Breast epithelium (tissue), 3 donors: Measurements from ENCODE around the gene NECTIN2.

ENCODE experiments used
- POLR2A ChIP-seq: fragments of 450-650 bp; IDR thresholded peaks from one replicate; pipeline ENCODE4 v1.6.1; 2016; ENCODE audit warnings: antibody characterized with exemption, mild to moderate bottlenecking, moderate library complexity
- POLR2AphosphoS5 ChIP-seq, 3 donors: sonication (generic); formaldehyde crosslinking; IDR thresholded peaks; one replicate each; pipeline ENCODE4 v1.6.1; 2017; ENCODE audit warnings: antibody characterized with exemption in 3 of 3
- TF ChIP-seq, protein P1 (sequence below), 3 donors: fragments of 450-650 bp; IDR thresholded peaks; one replicate each; pipeline ENCODE4 v1.5.1; 2016 to 2017; ENCODE audit warnings: antibody characterized with exemption in 3 of 3, mild to moderate bottlenecking in 3 of 3, moderate library complexity in 3 of 3

- TF ChIP-seq POLR2A (no peak), POLR2AphosphoS5 (IDR thresholded peaks at IDR 0.05) (peak in 2 of 3 donors; percentile 64 to 93)
- TF ChIP-seq, protein P1, sequence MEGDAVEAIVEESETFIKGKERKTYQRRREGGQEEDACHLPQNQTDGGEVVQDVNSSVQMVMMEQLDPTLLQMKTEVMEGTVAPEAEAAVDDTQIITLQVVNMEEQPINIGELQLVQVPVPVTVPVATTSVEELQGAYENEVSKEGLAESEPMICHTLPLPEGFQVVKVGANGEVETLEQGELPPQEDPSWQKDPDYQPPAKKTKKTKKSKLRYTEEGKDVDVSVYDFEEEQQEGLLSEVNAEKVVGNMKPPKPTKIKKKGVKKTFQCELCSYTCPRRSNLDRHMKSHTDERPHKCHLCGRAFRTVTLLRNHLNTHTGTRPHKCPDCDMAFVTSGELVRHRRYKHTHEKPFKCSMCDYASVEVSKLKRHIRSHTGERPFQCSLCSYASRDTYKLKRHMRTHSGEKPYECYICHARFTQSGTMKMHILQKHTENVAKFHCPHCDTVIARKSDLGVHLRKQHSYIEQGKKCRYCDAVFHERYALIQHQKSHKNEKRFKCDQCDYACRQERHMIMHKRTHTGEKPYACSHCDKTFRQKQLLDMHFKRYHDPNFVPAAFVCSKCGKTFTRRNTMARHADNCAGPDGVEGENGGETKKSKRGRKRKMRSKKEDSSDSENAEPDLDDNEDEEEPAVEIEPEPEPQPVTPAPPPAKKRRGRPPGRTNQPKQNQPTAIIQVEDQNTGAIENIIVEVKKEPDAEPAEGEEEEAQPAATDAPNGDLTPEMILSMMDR (IDR thresholded peaks at IDR 0.05), result no peak
These were observed 79.2 kb downstream of the NECTIN2 start for GRCh38 chr19:44925114-44925891.
